ENCODE results near the gene C1orf52. TPM values are rescaled to one million over a fixed set of nuclear protein-coding genes. Genes with fewer than 3 reads are reported as not detected.
A peak's percentile ranks its signal among the peaks of the same experiment; 100 is the strongest.

The C1orf52 gene
- total and polyA plus RNA-seq, 9 of the 15 experiments (the other 6 are each of a cell fraction or from before 2014, with no cell fraction given): 17.0 to 38.5 (median 33.0) TPM

- TF ChIP-seq ZNF212 (CRISPR knock-in tag; IDR thresholded peaks at IDR 0.05) (no peak), KAT2B (IDR thresholded peaks at IDR 0.05; ENCODE audit: low read depth, low read length) (no peak), SETDB1 (IDR thresholded peaks at IDR 0.05; ENCODE audit: low read length) (no peak), ZNF584 (CRISPR knock-in tag; IDR thresholded peaks at IDR 0.05; ENCODE audit: low read depth) (no peak), FOXK2 (conservative IDR thresholded peaks at IDR 0.05 in 1 of 2, IDR thresholded peaks at IDR 0.05 in 1 of 2; ENCODE audit: low read depth in 2 of 2) (peak; percentile 10 to 51; a peak in 2 of 4 replicates), CCNT2 (IDR thresholded peaks at IDR 0.05; ENCODE audit: borderline replicate concordance, extremely low read depth, insufficient read length, low read depth, low read length) (peak; percentile 46), ZNF644 (tag; IDR thresholded peaks at IDR 0.05; ENCODE audit: low read depth) (no peak), BRCA1 (IDR thresholded peaks at IDR 0.05) (no peak), BRCA1 (CRISPR knock-in tag; IDR thresholded peaks at IDR 0.05) (no peak), ZFP1 (CRISPR knock-in tag; IDR thresholded peaks at IDR 0.05) (no peak), SREBF1 (IDR thresholded peaks at IDR 0.05; ENCODE audit: borderline replicate concordance, low read depth, low read length) (no peak), GATA2 (CRISPR knock-in tag; IDR thresholded peaks at IDR 0.05) (no peak), CBX8 (IDR thresholded peaks at IDR 0.05; ENCODE audit: borderline replicate concordance, extremely low read depth, low read depth, low read length, poor library complexity, severe bottlenecking) (no peak), SAFB (IDR thresholded peaks at IDR 0.05; ENCODE audit: borderline replicate concordance, low read depth, low read length) (no peak), SRSF7 (optimal IDR thresholded peaks at IDR 0.05; ENCODE audit: low read depth, low read length) (no peak), ZNF586 (CRISPR knock-in tag; conservative IDR thresholded peaks at IDR 0.05) (no peak), CBX3 (IDR thresholded peaks at IDR 0.05; ENCODE audit: borderline replicate concordance in 1 of 2, low read length in 2 of 2) (peak in 1 of 2 experiments; percentile 25; a peak in 1 of 3 replicates), ZNF280B (CRISPR knock-in tag; IDR thresholded peaks at IDR 0.05) (no peak), FOXA1 (IDR thresholded peaks at IDR 0.05; ENCODE audit: borderline replicate concordance) (no peak), MCM3 (IDR thresholded peaks at IDR 0.05) (no peak), ZNF274 (IDR thresholded peaks at IDR 0.05; ENCODE audit: borderline replicate concordance, low read depth, low read length) (no peak), JUNB (CRISPR knock-in tag; conservative IDR thresholded peaks at IDR 0.05) (no peak), PYGO2 (tag; IDR thresholded peaks at IDR 0.05) (no peak), SMAD3 (CRISPR knock-in tag; conservative IDR thresholded peaks at IDR 0.05) (no peak), SMAD1 (IDR thresholded peaks at IDR 0.05; ENCODE audit: low read depth, low read length, partially characterized antibody) (no peak), MTA2 (IDR thresholded peaks at IDR 0.05; ENCODE audit: low read depth) (no peak)
Observed at GRCh38 chr1:85259118-85259911, at the start of gene C1orf52 (continued).
